ENCODE data around the gene TCERG1.
"Not testable (repeated sequence)": the region's sequence is repeated elsewhere in the genome, so short reads cannot be mapped to it uniquely, and the experiment has no call there.

TCERG1 gene

DNA sequence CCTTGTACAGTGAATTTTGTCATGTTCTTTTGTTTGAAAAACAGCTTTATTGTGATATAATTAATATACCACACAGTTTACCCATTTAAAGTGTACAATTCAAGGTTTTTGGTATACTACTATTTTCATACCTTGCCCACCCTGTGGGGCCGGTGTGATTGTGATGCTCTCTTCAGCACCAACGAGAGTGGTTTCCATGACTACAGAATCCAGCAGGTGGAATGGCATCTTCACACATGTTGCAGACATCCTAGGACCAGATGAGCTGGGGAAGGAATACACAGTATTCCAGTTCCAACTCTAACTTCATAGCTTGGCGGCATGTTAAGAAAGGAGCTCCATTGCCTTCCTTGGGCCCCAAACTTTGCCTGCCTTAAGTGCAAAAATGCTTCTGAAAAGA lies 76.6 kb downstream of the TCERG1 start:
- no peak for DNase-seq

DNA sequence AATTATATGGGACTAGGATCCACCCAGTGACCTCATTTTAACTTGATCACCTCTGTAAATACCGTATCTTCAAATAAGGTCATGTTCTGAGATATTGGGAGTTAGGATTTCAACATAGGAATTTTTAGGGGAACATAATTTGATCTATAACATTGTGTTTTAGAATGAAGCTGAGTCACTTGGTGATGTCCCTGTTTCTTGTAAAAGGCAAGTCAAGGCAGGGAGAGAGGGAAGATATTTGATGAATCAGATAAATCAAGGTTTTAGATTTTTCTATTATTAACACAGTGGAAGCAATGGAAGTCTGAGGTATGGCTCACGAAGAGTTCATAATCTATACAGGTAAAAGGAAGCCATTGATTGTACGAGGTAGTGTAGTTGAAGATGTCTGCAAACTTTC lies 80.7 kb downstream of the TCERG1 start:
- no peak for DNase-seq

DNA sequence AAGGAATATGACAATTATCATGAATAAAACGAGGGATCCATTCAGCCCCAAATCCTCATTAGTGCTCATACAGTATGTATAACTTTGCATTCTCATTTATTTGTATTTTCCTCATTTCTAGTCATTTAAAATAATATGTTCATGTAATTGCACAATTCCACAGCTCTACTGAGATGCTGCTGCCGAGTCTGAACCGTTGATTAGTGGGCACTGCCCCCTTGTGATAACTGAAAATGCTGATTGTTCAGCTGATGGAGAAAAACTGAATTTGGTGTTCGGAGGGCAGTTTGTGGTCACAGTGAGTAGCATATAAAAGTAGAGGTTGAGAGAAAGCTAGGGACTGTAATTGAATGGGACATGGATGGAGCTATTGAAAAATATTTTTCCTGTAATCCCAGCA lies 81.1 kb downstream of the TCERG1 start:
- no peak for DNase-seq

DNA sequence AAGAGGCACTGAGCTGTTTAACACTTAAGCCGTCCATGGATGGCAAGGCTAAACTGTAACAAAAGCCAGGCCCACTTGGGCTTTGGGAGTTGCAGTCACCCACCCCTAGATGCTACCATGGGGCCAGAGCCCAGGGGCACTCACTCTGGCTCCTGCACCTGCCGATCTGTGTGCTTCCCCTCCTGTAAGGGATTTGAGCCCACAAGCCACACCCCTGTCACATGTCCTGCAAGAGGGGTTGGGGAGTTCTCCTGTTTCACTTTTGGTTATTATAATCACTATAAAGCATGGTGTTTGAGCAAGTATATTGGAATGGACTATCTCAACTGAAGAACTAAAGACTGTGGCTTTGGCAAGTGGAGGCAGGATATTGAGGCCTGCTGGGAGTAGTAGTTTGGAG lies 82.9 kb downstream of the TCERG1 start:
- no peak for DNase-seq

DNA sequence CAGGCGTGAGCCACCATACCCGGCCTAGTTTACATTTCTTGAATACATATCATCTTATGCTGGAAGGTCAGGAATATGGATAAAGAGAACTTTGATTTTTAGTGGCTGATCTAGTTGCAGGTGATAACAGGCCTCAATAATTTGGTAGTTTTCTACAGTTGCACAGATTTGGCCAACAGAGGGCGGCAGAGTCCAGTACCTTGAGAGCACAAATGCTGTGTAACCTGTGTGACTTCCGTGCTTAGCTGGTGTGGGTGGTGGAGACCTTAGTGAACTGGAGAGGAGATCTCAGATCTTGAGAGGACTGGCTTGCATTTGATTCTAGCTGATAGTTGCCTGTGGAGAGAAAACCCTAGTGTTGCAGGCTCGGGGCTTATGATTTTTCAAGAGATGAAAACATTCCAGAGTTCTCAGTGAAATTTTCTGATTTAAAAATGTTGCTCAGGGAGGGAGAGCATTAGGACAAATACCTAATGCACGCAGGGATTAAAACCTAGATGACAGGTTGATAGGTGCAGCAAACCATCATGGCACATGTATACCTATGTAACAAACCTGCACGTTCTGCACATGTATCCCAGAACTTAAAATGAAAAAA lies 86.2 kb downstream of the TCERG1 start:
- peak; percentile 18 for DNase-seq

DNA sequence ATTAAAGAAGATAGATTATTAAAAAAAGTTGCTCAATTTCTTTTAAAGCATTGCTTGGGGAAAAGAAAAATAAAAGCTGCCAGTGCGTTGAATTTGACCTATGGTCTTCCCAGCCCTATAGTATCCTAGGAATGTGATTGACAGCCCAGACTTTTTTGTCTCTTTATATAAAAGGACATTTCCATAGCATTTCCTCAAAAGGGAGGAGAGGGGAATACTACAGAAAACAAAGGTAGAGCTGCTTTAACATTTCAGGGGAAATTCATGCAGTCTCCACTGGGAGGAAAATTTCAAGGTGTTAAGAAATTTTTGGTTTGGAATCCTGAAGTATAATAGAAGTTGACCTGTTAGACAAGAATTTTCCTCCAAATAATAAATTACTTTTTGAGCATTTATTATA lies 86.7 kb downstream of the TCERG1 start:
- no peak for DNase-seq

DNA sequence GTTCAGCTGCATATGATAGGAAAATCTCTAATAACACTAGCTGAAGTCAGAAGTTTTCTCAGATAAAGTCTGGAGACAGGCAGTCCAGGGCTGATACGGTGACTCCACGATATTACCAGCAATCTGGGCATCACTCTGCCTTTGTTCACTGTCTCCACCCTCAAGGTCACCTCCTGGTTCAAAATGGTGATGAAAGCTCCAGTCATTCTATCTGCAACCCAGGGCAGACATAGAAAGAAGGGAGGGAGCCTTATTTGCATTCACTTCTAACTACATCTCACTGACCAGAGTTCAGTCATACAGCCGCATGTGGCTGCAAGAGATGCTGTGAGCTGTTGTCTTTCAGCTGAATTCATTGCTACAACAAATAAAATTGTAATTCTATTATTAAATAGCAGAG lies 91.3 kb downstream of the TCERG1 start:
- DNase-seq, result no peak

DNA sequence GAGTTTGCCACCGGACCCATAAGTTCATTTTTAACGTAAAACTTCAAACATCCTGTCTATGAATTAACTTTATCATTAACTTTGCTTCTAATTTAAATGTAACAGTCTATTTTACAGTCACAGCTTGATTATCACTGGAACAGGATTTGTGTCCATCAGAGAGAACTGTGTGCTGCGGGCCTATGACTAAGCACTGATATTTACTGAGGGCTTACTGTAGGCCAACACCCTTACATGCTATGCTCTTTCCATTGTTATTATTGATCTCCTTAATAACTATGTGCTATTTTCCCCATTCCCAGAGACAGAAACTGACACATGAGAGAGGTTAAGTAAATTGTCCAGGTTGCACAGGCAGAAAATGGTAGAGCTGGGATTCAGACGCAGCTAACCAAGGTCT lies 92.8 kb downstream of the TCERG1 start:
- no peak for DNase-seq

DNA sequence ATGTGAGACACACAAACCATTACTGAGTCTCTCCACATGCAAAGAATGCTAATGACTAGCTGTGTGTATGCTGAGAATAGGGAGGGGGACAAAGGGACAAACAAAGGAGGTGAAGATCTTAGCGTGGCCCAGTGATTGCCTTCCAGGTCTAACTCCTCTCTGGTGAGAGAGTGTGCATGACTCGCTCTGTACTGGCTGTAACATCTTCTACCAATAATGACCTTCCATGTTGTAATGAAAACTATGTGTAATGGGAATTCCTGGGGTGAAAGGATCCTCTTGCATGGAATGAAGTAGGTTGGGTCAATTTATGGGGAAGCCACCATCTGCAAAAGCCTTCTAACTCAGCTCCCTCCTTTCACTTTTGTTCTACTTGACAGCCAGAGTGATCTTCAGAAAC lies 93.3 kb downstream of the TCERG1 start:
- DNase-seq, result no peak

DNA sequence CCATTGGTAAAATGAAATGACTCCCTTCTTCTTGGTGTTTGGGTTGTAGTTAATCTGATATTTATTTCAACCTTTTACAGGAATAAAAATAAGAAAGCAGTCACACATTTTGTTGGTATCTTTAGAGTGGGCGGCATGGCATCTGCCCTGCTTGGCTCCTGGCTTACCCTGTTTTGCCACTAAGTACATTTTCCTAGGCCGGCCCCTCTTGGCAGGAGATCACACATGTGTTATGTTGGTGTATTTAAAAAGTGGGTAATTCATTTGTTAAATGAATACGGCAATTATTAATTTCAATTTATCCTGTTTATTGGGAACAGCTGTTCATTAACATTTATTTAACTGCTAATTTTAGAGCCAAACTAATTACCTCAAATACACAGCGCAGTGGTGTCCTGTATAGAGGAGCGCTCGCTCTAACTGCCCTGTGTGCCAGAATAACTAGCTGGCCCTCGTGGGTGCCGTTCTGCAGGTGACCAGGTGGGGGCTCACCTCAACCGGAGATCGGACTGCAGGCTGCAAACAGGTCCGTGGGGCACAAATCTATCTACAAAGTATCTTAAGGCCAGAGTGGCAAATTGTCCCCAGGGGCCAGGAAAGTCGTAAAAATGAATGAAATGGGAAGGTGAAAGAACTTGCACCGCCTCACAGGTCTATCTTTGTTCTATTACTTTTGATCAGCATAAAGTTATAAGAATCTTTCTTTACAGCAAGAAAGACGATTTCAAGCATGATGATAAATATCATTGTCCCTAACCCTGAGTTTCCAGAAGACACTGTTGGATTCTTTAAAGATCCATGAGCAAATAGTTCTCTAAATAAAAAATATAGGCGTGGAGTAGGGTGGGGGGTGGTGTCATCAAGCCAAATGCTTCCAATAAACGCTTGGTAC lies 95.1 kb downstream of the TCERG1 start:
- DNase-seq, result peak; percentile 40

DNA sequence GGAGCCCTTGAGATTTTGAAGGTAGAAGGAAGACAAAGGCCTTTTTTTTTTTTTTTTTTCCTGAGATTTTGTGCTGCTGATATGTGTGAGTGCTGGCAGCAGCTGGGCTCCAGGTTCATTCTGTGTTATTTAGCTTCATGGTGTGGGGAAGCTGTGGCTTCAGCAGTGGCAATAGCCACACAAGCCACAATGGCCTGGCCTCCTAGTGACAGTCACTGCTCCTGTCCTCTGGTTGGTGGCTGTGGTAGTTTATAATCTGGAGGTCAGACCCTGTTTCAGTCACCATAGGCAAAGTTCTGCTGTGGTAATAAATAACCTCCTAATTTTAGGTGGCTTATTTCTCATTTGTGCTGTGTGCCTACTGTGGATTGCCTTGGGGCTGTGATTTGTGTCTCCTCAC lies 97.1 kb downstream of the TCERG1 start:
- DNase-seq, result no peak

DNA sequence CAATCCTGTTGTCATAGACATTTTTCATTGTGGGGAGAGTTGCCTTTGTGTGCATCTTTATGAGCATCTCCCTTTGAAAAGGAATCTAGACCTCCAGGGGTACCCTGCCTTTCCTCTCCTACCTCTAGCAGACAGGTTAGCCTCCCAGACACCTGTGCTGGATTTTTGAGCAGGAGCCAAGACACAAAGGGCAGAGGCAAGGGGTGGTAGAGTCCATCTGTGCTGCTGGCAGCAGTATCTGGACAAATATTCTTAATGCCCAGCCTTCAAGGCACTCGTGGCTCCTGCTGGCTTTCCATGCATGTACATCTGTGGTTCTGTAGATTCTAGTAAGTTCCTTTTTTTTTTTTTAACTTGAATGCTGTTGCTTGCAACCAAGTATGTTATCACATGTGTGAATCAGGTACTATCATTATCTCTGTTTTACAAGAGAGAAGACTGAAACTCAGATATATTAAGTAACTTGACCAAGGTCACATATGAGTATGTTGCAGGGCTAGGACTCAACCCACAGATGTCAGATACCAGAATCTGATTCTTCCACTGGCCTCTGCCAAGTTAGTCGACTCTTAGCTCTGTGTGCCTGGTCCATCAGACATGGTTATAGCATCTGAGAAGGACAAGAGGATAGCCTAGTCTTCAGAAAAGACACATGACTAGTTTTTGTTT lies 101.8 kb downstream of the TCERG1 start:
- DNase-seq, result no peak

DNA sequence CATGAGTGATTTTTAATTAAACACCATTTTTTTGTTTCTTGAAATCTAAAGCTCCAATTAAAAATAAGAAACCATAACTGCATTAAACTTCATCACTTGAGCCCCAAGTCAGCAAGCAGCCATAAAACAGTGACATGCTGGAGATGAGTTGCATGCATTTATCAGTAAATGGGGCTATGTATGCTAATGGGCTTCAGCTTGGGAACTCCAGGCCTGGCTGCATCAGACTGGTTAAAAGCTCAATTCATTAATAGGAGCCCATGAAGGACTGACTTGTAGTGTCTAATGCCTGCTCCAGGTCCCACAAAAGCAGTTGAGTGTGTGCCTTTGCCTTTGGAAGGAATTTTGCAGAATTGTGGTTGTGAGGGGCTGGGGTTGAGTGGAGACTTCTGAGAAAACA lies 102.5 kb downstream of the TCERG1 start:
- no peak for DNase-seq

DNA sequence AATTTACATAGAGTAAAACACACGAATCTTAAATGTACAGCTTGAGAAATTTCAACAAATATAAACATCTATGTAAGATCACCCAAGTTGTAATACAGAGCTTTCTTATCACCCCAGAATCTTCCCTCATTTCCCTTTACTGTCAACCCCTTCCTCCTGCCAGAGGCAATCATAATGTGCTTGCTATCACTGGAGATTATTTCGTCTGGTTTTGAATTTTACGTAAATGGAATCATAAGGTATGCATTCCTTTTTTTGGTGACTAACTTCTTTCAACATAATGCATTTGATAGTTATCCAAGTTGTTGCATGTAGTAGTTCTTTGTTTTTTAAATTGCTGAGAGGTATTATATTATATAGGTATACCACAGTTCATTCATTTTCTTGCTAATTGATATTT lies 106.3 kb downstream of the TCERG1 start:
- no peak for DNase-seq

DNA sequence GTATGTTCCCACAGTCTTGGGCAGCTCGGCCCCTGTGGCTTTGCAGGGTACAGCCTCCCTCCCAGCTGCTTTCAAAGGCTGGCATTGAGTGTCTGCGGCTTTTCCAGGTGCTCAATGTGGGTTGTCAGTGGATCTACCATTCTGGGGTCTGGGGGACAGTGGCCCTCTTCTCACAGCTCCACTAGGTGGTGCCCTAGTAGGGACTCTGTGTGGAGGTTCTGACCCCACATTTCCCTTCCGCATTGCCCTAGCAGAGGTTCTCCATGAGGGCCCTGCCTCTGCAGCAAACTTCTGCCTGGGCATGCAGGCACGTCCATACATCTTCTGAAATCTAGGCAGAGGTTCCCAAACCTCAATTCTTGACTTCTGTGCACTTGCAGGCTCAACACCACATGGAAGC lies 109.8 kb downstream of the TCERG1 start:
- DNase-seq, result not testable (repeated sequence)

DNA sequence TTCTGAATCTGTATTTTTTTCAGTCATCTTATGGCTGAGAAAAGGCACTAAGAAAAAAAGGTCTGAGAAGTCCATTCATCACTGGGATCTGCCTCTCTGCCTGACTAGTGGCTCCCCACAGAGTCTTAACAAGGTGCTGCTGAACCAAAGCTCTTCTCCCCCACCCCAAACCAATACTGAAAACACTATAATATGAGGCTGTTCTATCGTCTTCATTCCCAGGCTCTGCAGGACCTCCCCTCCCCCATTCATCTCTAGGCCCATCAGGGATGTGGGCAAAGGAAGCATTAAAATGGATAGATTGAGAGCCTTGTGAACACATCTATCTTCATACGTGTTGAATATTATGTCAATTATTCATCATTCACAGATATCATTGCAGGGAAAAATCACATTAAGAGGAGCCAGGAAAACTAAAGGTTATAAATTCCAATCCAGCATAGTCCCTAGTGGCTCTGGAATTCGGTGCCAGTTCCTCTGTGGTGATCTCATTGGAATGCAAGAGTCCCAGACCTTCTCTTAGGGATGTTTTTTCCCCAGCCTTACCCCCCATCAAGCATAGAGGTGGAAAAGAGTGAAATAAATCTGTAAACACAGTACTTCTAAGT lies 113.2 kb downstream of the TCERG1 start:
- peak; percentile 11 for DNase-seq
